Measurements from ENCODE around the gene HGF.

DNA sequence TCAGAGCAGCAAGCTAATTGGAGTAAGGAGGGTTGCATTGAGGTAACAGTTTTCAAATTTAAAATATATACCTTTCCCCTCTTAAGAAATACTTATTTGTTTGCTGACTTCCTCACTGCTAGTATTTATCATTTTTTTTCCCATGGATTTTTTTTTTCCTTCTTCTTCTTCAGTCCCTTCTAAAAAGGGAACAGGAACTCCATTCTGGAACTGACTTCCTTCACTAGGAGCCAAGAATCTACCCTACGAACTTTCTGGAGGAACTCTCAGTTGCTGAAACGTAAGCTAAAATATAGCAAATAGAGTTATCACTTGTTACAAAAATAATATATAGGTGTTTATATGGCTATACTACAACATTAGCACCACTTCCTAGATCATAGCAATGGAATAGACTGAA lies 95.4 kb downstream of the HGF start:
- TF ChIP-seq EP300 (IDR thresholded peaks at IDR 0.05) = no peak
- TF ChIP-seq, protein P1, sequence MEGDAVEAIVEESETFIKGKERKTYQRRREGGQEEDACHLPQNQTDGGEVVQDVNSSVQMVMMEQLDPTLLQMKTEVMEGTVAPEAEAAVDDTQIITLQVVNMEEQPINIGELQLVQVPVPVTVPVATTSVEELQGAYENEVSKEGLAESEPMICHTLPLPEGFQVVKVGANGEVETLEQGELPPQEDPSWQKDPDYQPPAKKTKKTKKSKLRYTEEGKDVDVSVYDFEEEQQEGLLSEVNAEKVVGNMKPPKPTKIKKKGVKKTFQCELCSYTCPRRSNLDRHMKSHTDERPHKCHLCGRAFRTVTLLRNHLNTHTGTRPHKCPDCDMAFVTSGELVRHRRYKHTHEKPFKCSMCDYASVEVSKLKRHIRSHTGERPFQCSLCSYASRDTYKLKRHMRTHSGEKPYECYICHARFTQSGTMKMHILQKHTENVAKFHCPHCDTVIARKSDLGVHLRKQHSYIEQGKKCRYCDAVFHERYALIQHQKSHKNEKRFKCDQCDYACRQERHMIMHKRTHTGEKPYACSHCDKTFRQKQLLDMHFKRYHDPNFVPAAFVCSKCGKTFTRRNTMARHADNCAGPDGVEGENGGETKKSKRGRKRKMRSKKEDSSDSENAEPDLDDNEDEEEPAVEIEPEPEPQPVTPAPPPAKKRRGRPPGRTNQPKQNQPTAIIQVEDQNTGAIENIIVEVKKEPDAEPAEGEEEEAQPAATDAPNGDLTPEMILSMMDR (IDR thresholded peaks at IDR 0.05) = no peak

Data from gastroesophageal sphincter (tissue), 3 donors.